Fibroblast of gingiva (primary cell): ENCODE measurements around the gene AHNAK.
"Not testable (repeated sequence)": the region's sequence is repeated elsewhere in the genome, so short reads cannot be mapped to it uniquely, and the experiment has no call there.

Experiments
- DNase-seq: peaks from one replicate; pipeline ENCODE4 v3.0.0-alpha.2; 2011; ENCODE audit warnings: low read depth

Gene AHNAK

DNA sequence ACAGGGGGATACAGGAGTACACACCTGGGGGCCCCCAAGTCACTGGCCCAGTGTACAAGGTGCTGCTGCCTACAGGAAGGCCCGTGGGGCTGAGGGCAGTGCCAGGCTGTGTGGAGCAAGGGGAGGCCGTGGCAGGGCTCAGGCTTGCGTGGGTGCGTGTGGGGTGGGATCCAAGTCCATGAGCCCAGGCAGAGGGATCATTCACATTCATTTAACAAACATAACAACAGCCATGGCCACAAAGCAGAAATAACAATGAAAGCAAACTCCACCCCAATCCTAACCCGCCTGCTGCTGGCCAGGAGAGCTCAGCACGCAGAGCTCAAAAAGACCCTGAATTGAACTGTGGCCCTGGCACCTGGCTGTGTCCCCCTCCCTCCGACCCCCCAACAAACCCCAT, 144.8 kb downstream of the AHNAK start:
- no peak for DNase-seq

DNA sequence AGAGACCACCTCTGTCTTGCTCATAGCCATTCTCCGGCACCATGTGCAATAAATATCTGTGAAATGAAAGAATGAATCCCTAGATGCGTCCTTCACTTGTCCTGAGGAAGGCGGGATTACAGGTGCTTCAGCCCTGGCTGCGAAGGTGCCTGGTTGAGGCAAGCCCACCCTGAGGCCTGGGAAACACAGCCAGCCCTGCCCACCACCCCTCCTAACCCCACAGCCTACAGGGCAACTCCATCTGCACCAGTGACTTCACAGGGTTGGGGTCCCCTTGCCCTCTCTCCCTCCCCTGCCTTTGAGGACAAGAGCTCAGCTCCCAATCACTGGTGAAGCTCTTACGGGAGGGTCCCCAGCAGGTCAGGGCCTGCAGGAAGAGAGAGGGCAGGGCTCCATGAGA, 145.2 kb downstream of the AHNAK start:
- DNase-seq: no peak

DNA sequence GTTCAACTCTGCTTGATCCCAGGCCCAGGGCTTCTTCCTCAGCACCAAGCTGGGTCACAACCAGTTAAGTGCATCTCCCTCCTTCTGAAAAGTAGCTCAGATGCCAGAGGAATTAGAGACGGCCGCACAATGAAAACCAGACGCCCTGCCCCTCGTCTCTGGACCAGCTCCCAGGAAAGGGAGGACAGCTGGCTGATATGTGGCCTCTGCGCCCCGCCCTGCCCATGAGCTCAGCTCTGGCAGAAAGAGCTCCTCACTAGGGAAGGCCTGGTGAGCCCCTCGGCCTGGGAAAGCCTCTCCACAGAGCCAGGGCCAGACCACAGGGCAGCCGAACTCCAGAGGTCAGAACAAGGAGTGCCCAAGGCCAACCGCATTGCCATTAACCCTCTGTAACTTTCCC, 145.8 kb downstream of the AHNAK start:
- DNase-seq: peak; percentile 90

DNA sequence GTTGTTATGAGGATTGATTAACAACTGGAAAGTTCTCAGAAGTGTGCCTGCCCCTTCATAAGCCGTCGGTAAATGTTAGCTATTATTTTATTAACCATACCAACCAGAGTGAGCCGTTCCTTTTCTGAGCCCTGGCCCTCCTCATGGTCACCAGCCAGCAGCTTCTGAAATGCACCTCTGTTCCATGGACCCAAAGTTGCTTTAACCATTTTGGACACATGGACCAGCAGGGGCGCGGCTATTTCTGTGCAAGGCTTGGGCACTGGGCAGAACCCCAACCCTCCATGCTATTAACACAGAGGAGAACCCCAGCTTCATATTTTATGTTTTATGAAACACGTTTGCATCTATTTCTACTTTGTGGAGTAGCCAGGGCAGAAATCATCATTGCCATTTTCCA, 146.3 kb downstream of the AHNAK start:
- no peak for DNase-seq

DNA sequence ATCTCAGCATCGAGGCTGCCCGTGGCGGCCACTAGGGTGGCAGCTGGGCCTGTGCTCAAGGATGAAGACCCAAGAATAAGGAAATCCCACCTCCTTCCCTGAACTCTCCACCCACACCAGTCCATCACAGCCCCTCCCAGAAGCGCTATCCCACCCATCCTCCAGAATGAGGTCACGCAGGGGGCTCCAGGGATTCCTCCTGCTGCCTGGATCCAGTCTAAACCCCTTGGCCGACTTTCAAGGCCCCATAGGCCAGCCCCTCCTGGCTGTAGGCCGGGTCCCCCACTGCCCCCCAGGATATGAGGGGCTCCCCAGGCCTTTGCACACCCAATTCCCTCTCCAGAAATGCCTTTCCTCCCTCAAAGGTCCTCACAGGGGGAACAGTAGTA, 146.7 kb downstream of the AHNAK start:
- no peak for DNase-seq

DNA sequence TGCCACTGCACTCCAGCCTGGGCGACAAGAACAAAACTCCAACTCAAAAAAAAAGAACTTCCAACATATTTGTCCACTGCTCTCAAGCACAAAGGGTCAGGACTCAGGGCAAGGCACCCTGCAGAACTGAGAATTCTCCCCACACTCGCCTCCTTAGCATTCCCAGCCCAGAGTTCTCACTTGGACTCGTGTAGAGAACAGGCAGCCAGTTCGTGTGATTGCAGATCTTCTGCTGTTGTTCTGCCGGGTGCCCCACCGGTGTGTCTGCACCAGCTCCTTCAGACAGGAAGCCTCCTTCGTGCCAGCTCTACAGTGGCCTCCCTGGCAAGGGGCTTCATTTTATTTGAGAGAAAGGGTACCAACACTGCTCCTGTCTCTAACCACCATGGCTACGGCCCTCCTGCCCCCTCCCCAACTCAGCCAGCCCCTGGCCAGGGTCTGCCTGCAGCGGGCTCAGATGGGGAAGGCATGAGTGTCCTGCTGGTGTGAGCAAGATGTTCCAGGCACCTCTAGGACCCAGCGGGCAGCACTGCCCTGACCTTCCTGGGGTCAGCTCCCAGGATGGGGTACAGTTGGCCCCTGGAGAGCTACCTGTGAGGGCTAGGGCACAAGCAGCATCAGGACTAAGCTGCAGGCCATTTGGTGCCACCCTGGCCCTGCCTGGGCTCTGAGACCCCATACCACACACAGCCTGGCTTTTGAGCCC, 147.3 kb downstream of the AHNAK start:
- no peak for DNase-seq

DNA sequence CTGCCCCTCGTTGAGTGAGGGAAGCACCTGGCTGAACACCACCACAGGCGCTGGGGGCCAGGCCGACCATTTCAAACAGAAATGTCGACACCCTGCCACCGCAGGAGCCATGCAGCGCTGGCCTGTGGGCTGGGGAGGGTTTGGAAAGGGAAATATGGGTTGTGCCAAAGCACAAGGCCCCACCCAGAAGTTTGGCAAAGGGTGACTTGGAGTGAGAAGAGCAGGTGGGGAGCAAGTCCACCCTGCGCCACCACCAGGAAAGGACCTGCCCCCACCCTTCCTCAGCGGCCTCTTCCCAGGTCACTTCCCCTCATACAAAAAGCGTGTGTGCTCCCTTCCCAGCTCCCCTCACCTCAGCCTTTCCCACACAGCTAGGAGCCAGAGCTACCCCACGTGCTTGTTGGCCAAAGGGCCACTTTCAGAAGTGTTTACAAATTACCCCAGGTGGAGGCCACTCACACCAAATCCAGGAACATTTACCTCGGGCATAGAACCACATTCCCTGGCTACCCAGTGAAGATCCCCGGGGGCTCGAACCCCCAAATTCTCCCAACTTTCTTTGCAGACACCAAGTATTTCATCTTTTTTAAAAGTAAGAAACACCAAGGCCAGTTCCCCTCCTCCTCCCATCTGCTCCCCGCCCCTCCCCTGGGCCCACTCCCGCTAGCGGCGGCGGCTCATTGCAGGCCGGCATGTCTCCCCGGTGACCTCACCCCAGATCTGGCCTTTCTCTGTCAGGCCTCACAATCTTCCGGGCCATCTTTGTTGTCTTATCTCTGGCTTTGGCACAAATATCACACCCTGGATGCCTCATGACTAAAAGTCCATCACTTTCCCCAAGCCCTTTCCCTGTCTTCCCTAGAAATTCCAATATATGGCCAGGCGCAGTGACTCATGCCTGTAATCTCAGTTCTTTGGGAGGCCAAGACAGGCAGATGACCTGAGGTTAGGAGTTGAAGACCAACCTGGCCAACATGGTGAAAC, 148.3 kb downstream of the AHNAK start:
- DNase-seq: no peak

DNA sequence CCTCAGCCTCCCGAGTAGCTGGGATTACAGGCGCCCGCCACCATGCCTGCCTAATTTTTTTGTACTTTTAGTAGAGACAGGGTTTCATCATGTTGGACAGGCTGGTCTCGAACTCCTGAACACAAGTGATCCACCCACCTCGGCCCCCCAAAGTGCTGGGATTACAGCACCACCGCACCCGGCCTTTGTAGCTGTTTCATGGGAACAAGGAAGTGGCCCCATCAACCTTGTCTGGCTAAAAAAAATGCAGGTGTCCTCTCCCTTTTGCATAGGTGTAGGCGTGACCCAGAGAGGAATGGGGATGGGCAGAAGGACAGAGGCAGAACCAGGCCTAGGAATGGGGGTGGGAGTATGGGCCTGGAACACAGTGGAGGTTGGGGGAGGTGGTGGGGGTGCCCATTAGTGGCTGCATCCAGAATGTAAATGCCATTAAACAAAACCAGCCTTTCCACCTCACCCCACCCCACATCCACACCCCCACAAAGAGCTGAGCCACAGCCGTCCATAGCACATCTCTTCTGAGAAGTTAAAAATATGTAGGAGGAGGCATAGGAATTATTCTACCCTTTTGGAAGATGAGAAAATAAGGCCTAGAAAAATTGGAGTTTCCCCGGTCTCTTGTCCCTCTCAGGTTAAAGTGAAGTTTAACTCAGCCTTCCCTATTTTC, 150.6 kb downstream of the AHNAK start:
- no peak for DNase-seq

DNA sequence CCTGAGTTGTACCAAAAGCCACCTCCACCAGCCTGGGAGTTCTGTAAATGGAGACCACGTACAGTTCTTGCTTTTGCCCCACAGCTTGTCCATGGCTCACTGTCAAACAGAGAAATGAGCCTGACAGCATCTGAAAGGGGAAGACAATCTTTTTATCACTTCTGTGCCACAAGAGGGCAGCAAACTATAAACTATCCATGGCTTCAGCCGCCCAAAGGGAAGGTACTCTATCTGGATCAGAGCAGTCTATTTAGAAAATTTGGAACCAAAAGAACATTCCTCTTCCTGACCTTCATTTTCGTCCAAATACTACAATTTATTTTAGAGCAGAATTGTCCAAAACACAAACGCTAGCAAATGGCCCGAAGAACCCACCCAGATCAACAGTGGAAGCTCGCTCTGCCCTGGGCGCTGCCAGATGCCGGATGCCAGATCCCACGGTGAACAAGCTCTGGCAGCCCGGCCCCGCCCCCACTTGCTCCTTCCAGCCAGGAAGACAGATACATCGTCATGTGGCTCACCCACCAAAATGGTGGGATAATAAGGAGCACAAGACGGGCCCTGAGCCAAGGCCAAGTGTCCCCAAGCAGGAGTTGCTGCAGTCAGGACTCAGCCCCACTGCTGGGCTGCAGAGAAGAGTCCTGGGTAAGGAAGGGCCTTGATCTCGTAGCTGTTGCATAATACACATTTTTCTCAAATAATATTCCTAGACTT, 151.6 kb downstream of the AHNAK start:
- DNase-seq: peak; percentile 71

DNA sequence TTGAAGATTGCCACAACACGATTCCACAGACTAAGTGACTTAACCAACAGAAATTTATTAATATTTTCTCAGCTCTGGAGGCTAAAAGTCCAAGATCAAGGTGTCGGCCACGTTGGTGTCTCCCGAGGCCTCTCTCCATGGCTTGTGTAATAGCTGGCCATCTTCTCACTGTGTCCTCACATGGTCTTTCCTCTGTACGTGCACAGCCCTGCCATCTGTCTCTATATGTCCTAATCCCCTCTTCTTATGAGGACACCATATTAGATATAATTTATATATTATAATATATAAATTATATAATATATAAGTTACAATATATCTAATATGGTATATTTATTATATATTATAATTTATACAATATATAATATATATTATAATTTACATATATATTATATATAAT, 152.9 kb downstream of the AHNAK start:
- DNase-seq: no peak

DNA sequence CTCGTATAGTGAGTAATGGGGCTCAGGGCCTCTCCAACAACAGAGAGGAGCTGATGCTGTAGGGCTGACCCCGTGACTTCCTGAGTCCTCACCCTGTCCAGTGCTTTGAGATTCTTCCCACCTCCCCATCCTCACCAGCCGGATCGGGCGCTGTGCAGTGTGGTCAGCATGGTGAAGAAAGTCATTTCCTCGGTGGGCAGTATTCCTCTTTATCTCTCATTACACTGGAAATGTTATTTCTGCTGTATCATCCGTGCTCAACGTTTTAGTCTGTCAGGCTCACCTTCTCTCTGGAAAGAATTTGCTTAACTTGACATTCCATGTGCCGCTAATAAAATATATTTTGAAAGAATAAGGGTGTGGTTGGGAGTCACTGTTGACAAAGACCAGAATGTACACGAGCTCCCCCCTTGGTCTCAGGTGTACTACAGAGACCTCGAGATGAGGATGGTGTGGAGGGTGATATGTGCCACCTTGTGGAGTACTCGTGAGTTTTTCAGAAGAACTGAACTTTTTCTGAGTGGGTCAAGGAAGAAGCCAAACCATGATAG, 153.5 kb downstream of the AHNAK start:
- DNase-seq: no peak

DNA sequence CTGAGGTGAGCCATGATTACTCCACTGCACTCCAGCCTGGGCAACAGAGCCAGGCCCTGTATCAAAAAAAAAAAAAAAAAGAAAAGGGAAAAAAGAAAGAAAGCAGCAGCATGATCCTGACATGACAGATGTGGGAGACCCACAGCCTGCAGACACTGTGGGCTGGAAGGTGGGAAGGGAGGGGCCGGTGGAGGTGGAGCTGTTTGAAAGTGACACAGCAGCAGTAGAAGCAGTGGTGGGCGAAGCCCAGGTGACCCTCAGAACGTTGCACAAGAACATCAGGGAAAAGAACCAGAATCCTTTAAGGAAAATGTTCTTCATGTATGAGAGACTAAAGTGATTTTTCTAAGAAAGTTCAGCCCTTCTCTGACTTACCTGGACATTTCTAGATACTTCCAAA, 154.1 kb downstream of the AHNAK start:
- DNase-seq: no peak

DNA sequence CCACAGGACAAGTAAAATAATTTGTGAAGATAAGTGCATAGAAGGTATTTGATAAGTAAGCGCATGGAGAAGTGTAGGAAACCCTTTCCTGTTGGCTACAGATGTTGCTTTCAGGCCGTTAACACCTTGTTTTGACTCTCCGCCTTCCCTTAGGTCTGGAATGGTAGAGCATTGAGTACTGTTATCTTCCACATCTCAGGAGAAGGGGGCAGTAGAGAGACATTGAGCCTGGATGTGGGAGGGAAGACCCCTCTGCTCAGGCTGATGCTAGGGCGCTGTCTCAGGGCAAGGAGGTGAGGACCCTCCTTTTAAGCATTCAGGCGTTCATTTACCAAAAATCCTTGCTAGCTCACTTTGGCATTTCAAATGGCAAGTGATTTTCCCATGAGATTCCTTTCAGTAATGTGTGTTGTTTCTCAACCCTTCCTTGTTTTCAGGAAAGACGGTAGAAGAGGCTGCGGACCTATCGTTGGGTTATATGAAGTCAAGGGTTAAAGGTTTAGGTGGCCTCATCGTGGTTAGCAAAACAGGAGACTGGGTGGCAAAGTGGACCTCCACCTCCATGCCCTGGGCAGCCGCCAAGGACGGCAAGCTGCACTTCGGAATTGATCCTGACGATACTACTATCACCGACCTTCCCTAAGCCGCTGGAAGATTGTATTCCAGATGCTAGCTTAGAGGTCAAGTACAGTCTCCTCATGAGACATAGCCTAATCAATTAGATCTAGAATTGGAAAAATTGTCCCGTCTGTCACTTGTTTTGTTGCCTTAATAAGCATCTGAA, 154.8 kb downstream of the AHNAK start:
- DNase-seq: no peak

DNA sequence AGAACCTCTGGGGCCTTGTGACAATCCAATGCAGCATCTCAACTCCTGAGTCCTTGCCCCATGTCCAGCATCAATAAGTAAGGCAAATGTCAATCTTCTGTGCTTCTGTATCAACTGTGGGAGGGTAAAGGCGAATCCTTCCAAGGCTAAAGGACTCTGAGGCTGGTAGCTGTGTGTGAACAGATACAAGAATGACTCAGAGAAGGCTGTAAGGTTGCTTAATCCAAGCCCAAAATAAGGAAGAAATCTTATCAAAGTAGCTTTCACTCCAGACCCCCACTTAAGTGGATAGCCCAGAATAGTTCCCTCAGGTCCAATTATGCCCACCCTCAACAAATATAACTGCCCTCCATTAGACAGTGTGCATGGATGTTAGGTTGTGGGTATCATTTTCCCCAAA, 155.9 kb downstream of the AHNAK start:
- no peak for DNase-seq

DNA sequence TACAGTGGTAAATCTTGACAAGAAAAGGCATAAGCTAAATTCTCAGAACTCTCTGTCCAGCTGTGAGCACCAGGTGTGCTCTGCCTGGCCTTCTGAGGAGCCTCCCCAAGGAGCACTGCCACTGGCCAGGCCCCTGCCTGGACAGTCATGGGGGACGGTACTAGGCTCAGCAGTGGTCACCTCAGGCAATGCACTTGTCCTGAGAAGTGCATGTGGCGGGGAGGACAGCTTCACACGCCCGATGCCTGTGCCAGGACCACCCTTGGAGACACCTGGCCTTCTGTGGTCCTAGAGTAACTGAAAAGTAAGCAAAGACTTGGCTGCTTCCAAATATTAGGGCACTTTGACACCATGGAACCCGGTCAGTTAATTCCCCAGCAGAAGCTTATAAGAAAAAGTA, 156.4 kb downstream of the AHNAK start:
- no peak for DNase-seq

DNA sequence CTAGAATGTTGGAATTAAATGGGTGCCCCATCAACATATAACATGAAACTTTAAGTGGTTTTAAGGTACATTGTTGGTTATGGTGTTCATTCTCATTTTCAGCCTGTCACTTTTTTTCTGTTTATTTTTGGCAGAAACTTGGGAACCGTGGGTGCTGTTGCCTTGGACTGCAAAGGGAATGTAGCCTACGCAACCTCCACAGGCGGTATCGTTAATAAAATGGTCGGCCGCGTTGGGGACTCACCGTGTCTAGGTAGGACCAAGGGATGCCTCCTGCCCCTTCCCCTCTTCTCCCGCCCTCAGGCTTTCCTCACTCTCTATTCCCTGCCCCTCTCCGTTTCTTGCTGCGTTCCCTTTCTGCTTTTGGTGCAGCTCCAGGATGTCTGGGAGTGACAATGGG, 157.6 kb downstream of the AHNAK start:
- DNase-seq: no peak

DNA sequence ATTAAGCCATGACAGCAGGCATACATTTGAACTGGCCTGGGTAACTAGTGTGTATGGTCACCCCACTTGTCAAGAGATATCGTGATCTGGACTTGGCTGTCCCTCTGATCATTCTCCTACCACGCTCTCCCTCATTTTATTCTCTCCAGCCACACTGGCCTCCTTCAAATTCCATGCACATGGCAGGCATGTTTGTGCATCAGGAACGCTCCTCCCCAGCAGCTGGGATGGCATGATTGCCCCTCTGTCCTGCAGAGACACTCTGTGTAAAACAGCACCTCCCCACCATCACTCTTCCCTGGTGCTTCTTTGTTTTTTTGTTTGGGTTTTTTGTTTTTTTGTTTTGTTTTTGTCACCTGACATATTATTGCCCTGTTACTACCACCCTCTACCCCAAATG, 159.2 kb downstream of the AHNAK start:
- DNase-seq: no peak

DNA sequence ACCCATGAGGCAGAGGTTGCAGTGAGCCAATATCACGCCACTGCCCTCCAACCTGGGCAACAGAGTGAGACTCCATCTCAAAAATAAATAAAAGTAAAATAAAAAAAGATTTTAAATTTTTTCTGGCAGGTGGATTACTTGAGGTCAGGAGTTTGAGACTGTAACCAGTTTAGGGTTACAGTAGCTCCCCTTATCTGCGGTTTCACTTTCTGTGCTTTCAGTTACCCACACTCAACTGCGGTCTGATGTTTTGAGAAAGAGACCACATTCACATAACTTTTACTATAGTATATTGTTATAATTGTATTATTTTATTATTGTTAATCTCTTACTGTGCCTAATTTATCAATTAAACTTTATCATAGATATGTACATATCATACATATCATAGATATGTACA, 160.5 kb downstream of the AHNAK start:
- DNase-seq: not testable (repeated sequence)

DNA sequence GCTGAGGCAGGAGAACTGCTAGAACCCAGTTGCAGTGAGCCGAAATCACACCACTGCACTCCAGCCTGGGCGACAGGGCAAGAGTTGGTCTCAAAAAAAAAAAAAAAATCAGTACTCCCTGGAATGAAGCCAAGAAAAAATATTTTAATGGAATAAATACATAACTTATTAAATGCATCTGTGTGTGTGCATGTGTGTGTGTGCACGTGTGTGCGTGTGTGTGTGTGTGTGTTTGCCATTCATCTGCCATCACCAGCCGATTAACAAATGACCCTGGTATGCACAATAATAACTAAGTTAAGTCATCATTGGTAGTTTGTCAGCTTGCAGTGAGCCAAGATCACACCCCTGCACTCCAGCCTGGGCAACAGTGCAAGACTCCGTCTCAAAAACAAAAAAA, 162.8 kb downstream of the AHNAK start:
- DNase-seq: no peak
